Smooth muscle cell of the brain vasculature (primary cell): ENCODE results near the gene RRAS2.
A peak's percentile ranks its signal among the peaks of the same experiment; 100 is the strongest.
"Not testable (repeated sequence)": the region's sequence is repeated elsewhere in the genome, so short reads cannot be mapped to it uniquely, and the experiment has no call there.

Source experiments
- DNase-seq: peaks from one replicate; pipeline ENCODE4 v3.0.0-alpha.2; 2012; ENCODE audit warnings: low read depth, low spot score

RRAS2 gene

DNA sequence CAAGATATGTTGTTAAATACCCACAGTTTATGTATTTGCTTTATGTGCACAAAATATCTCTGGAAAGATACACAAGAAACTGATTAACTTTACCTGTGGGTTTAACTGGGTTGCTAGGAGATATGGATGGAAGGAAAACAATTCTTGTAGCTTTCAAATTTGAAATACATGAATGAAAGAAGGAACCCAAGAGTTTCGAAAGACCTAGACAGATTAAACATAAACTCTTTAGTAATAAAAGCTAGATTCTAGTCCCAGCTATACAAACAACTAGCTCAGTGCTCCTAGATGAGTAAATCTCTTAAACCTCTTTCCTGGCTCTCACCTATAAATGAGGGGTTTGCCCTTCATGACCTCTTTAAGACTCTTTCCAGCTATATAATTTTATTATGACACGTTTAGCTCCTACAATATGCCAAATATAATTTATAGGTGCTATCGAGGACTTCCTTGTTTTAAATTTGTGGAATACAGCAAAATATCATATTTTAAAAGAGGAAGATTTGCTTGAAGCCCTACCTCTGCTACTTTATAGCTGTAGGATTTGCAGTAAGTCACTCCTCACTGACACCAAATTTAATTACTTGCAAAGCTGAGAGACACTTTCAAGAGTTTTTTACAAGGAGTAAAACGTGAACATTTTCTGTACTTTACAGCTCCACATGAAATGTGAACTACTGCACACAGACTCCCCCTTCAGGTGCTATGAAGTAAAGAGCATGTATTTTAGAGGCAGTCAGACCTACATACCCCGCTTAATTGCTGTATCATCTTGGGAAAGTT lies 50.7 kb downstream of the RRAS2 start:
- DNase-seq, result no peak

- no peak for DNase-seq
Observed at GRCh38 chr11:14306481-14306880, 52.5 kb downstream of the RRAS2 start.

- no peak for DNase-seq
Observed at GRCh38 chr11:14305649-14306048, 53.3 kb downstream of the RRAS2 start.

- no peak for DNase-seq
Observed at GRCh38 chr11:14304601-14305000, 54.4 kb downstream of the RRAS2 start.

- DNase-seq, result no peak
Observed at GRCh38 chr11:14300661-14301304, 58.2 kb downstream of the RRAS2 start.

- DNase-seq, result no peak
Observed at GRCh38 chr11:14299921-14300320, 59.1 kb downstream of the RRAS2 start.

DNA sequence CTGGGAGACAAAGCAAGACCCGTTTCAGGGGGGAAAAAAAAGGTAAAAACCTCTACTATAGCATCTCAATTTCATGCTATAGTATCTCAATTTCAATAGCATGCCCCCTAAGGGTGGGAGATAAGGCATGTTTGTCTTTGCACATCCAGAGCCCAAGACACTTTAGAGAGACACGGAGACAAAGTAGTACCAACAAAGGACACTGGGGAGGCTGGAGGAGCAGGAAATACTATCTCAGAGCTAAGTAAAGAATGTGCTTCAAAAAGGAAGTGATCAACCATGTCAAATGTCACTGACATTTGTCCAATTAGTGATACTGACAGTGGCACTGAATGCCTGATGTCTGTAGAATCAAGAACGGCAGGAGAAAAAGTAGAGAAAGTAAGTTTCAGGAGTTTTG lies 68.6 kb downstream of the RRAS2 start:
- DNase-seq, result no peak

GRCh38 chr11:14288189-14288935 lies 70.6 kb downstream of the RRAS2 start:
- DNase-seq, result no peak

DNA sequence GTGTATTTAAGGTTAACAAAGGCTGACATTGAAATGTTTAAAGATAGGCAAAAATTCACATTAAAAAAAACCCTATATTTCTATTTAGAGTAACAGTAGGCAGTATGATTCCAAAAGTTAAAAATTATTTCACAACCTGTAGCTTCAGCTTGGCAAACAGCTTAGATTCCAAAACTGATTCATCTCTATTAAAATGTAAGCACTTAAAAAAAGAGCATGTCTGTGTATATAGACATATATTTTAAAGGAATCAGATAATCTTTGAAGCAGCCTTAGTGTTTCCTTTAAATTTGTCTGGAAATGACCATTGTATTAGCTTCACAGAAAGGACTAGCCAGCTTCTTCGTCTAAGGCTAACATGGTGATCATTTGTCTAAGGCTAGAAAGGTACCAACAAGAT lies 80.1 kb downstream of the RRAS2 start:
- DNase-seq, result not testable (repeated sequence)

GRCh38 chr11:14275076-14275475 lies 83.9 kb downstream of the RRAS2 start:
- no peak for DNase-seq

DNA sequence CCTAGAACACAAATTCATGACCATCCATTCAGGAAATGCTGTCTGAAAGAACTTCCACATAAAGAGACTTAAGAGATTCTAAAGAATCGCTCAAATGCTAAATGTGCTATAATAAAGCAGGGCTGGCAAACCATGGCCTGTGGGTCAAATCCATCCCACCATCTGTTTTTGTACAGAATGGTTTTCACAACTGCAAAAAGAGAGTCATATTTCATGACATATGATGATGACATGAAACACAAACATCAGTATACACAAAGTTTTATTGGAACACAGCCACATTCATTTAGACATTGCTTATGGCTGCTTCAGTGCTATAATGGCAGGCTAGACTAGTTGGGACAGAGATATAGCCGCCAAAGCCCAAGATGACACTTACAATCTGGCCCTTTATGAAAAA lies 85.1 kb downstream of the RRAS2 start:
- DNase-seq, result no peak

DNA sequence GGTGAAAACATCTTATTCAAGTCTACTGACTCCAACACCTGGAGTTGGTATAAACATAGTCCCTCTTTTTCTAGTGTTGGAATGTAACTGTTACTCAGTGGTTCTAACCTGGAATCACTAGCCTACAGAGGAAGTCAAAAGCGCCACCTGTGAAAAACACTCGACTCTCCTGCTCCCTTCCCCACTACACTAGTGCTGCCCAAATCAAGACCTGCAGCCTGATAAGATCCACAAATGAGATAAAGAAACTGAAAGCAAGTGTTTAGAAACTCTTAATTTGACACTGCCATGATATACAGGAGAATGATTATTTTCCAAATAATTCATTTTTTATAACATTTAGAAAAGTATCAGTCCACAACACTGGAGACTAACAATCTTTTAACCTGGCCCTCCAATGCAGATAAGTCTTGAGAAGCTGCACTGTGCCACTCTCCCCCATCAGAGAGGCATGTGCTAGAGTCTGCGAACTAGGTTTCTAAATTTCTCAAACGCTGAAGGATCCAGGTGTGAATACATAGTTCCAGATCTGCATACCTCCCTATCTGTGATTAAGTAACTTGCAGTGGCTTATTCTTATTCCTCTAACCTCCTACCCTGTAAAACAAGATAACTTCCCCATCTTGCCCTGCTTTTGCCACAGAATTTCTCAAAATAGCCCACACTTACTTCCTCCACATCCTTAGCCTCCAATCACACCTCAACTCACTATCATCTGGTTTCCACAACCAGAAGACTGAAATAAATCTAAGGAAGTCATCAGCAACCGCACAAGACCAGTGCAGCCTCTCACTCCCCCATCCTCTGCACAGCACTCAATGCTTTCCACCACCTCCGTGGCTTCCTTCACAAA lies 88.1 kb downstream of the RRAS2 start:
- no peak for DNase-seq

DNA sequence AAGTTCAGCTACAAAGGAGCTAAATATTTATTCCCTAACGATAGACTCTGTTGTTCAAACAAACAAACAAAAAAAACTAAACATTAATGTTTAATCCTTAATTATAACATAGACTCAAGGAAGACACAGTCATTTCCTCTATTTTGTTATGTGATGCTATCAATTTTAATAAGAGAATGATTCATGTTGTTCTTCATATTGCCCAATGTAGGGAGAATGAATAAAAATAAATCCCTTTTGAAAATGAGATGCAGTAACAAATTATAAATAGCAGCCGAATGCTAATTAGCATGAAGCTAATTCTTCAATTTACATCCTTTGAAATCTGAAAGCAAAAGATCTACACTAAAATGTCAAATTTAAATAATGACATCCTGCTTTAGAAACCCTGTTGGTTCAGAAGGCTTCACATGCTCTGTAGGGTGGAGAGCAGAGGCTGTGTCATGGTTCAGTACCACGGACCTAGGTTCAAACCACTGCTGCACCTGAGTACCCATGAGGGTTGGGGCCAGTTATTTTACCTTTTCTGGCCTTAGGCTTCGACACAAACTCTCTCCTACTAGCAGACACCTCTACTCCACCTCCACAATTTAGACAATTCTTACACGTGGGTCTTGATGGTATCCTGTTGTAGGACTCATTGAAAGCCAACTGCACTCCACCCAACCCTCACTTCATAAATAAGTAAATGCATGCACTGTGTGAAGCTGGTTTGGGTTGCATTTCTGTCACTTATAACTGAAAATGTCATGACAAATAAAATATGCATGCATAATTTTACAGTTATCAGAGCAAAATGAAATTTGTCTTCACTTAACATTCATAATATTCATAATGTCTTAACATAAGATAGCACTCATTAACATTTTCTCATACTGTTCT lies 89.0 kb downstream of the RRAS2 start:
- no peak for DNase-seq

DNA sequence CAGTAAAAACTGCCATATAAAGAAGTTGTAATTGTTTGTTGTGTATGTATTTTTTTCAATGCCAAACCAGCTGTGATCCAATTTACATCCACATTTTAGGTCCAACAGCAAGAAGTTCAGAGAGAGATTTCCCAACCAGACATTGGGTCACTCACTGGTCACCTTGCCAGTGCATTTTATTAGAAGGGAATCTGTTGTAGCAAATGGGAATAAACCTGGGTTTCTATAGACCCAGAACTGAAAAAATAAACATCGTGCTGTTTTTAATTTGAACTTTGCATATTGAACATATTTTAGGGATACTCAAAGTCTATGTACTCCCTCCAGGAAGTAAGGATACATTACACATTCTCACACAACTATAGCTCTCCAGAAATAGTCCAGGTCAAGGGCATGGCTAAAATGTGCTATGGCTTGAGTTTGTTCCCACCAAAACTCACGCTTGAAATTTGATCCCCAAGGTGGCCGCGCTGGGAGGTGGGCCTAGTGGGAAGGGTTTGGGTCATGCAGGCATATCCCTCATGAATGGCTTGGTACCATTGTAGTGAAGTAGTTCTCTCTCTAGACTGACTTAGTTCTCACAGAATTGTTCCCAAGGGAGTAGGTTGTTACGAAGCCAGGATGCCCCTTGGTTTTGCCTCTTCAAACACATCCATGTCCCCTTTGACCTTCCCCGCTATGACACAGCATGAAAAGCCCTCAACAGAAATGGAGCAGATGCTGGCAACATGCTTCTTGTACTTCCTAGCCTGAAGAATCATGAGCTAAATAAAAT lies 90.9 kb downstream of the RRAS2 start:
- peak; percentile 95 for DNase-seq

- no peak for DNase-seq
Observed at GRCh38 chr11:14266622-14267021, 92.4 kb downstream of the RRAS2 start.

- DNase-seq, result no peak
Observed at GRCh38 chr11:14264966-14265365, 94.0 kb downstream of the RRAS2 start.

DNA sequence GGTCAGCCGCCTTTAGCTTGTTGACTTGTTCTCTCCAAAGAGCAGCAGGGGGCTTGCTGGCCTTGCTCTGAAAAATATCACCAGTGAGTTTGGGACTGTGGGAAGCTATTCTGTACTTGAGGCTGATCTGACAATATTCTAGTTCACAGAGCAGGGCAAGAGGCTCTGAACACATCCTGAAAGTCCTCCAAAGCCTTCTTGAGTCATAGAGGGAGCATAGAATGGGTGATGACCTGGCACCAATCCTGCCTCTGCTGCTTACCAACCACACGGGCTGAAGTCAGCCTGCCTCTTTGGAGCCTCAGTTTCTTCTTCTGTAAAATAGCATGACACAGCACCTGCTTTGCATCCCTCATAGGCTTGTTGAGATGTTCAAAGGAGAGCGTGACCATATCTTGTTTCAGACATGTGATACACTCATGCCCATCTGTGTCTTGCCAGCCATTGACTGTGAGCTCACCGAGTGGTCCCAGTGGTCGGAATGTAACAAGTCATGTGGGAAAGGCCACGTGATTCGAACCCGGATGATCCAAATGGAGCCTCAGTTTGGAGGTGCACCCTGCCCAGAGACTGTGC lies 96.6 kb downstream of the RRAS2 start:
- DNase-seq, result no peak

DNA sequence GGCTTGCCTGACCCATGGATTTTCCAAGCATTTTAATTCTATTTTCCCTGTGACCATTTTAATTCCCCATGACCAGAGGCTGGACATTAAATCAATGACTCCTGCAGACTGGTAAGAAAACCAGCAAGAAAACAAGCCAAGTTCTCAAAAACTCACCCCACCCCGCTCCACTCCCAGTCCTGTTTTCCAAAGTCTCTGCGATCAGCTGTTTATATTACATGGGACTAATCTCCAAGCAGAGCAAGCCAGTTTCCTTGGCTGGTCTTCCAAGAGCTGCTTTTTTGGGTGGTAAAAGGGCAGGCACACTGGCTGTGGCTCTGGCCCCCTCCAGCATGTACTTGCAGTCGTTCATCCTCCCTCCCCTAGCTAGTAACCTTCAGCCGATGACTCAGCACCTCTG lies 97.9 kb downstream of the RRAS2 start:
- no peak for DNase-seq

GRCh38 chr11:14259878-14260277 lies 99.1 kb downstream of the RRAS2 start:
- DNase-seq, result no peak
